ENCODE results near the gene ITCH.
"Not testable (repeated sequence)": the region's sequence is repeated elsewhere in the genome, so short reads cannot be mapped to it uniquely, and the experiment has no call there.

ITCH gene

DNA sequence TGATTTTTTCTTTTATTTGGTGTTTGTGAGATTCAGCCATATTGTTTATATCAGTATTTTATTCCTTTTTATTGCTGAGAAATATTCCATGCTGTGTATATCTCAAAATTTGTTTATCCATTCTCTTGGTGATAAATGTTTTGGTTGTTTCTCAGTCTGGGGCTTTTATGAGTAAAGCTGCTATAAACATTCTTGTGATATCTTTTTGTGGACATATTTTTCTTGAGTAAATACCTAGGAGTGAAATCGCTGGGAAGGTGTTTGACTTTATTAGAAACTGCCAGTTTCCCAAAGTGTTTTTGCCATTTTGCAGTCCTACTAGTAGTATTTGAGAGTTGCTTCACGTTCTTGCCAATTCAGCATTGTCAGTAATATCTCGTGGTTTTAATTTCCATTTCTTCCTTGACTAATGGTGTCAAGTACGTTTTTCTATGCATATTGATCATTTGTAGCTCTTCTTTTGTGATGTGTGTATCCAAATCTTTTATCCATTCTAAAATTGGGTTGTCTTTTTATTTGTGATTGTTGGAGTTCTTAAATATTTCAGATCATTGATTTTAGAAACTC lies 122.1 kb downstream of the ITCH start:
- in situ Hi-C loops (cut with HindIII; ENCODE audit: low sequenced_read_pairs): no loop called here
- H3K4me3 ChIP-seq (ENCODE audit: low read depth, low read length): no peak overlapping the region
- TF ChIP-seq, protein P1, sequence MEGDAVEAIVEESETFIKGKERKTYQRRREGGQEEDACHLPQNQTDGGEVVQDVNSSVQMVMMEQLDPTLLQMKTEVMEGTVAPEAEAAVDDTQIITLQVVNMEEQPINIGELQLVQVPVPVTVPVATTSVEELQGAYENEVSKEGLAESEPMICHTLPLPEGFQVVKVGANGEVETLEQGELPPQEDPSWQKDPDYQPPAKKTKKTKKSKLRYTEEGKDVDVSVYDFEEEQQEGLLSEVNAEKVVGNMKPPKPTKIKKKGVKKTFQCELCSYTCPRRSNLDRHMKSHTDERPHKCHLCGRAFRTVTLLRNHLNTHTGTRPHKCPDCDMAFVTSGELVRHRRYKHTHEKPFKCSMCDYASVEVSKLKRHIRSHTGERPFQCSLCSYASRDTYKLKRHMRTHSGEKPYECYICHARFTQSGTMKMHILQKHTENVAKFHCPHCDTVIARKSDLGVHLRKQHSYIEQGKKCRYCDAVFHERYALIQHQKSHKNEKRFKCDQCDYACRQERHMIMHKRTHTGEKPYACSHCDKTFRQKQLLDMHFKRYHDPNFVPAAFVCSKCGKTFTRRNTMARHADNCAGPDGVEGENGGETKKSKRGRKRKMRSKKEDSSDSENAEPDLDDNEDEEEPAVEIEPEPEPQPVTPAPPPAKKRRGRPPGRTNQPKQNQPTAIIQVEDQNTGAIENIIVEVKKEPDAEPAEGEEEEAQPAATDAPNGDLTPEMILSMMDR (IDR thresholded peaks at IDR 0.05; ENCODE audit: low read depth, low read length, missing control alignments): no peak
- DNase-seq (ENCODE audit: low read depth): no peak

DNA sequence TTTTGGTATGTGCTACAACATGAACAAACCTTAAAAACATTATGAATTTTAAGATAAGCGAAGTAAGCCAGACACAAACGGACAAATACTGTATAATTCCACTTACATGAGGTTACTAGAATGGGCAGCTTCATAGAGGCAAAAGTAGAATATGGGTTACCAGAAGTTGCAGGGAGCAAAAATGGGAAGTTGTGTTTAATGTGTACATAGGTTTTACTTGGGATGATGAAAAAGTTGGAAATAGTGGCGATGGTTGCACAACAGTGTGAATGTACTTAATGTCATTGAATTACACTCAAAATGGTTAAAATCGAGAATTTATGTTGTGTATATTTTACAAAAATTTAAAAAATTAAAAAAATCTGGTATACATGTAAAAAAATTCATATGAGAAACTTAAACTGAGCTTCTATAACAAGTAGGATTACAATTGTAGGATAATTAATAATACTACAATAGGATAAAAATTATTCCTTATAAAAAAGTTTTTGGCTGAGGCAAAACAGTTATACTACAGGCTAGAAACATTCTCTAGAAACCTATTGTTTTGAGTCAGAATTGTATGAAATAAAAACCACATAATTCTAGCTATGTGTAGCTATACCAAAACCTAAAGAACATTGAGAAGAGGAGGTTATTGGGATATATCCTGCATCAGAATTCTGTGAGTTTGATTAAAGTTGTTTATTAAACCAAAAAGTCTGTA lies 128.3 kb downstream of the ITCH start:
- in situ Hi-C loops (cut with HindIII; ENCODE audit: low sequenced_read_pairs): no loop called here
- no peak for DNase-seq (ENCODE audit: low read depth)
- TF ChIP-seq, protein P1 (IDR thresholded peaks at IDR 0.05; ENCODE audit: low read depth, low read length, missing control alignments): no peak
- no peak overlapping the region for H3K4me3 ChIP-seq (ENCODE audit: low read depth, low read length)

DNA sequence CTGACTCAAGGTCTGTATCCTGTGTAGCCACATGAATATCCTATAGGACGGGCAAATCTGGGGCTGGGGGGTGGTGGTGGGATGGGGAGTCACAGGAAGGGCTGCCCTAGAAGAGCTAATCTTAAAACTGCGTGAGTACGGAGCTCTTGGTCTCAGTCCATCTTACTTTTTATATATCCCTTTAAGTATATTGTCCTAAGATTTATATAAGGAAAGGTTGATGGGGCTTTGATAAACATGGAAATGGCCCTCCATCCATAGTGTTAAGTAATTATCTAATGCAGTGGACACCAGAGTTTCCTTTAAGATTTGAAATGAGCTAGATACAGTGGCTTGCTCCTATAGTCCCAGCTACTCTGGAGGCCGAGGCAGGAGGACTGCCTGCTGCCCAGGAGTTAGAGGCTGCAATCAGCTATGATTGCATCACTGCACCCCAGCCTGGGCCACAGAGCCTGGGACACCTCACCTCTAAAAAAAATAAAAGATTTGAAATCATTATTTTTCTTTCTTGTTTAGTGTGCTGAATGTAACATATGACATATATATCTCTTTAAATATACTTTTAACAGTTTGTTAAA lies 128.9 kb downstream of the ITCH start:
- H3K4me3 ChIP-seq (ENCODE audit: low read depth, low read length): no peak overlapping the region
- no peak for DNase-seq (ENCODE audit: low read depth)
- in situ Hi-C loops (cut with HindIII; ENCODE audit: low sequenced_read_pairs): no loop called here
- TF ChIP-seq, protein P1 (IDR thresholded peaks at IDR 0.05; ENCODE audit: low read depth, low read length, missing control alignments): no peak

DNA sequence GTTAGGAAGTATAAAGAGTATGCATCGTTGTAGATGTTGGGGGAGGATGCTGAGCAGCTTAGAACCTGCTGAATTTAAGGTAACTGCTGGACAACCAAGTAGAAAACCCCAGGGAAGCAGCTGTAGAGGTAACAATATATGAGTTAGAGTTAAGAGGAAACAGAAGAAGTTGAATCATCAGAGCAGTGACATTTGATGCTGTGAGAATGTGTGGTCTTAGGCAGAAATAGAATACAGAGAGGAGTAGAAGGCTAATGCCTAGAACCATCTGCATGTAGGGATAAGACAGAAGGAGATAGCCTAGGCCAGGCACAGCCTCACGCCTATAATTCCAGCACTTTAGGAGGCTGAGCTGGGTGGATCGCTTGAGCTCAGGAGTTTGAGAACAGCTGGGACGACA lies 130.6 kb downstream of the ITCH start:
- DNase-seq (ENCODE audit: low read depth): no peak
- TF ChIP-seq, protein P1 (IDR thresholded peaks at IDR 0.05; ENCODE audit: low read depth, low read length, missing control alignments): no peak
- in situ Hi-C loops (cut with HindIII; ENCODE audit: low sequenced_read_pairs): no loop called here
- H3K4me3 ChIP-seq (ENCODE audit: low read depth, low read length): no peak overlapping the region

DNA sequence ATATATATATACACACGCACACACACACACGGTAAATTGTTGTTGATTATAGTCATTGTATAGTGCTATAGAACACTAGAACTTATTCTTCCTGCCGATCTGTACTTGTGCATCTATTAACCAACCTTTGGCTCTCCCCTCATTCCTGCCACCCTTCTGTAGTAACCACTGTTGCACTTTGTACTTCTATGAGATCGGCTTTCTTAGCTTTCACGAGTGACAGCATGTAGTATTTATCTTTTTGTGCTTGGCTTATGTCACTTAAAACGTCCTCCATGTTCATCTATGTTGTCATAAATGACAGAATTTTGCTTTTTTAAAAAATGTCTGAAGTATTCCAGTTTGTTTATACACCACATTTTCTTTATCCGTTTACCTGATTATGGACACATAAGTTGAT lies 132.2 kb downstream of the ITCH start:
- TF ChIP-seq, protein P1 (IDR thresholded peaks at IDR 0.05; ENCODE audit: low read depth, low read length, missing control alignments): no peak
- no peak for DNase-seq (ENCODE audit: low read depth)
- in situ Hi-C loops (cut with HindIII; ENCODE audit: low sequenced_read_pairs): no loop called here
- H3K4me3 ChIP-seq (ENCODE audit: low read depth, low read length): no peak overlapping the region

DNA sequence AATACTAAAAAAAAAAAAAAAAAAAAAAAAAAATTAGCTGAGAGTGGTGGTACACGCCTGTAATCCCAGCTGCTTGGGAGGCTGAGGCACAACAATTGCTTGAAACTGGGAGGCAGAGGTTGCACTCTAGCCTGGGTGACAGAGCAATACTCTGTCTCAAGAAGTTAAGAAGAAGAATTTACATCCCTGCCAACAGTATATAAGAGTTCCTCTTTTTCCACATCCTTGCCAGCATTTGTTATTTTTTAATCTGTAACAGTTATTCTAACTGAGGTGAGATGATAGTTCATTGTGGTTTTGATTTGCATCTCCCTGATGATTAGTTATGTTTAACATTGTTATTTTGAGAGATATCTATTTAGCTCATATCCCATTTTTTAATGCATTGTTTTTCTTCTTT lies 132.8 kb downstream of the ITCH start:
- DNase-seq (ENCODE audit: low read depth): no peak
- H3K4me3 ChIP-seq (ENCODE audit: low read depth, low read length): no peak overlapping the region
- TF ChIP-seq, protein P1 (IDR thresholded peaks at IDR 0.05; ENCODE audit: low read depth, low read length, missing control alignments): no peak
- in situ Hi-C loops (cut with HindIII; ENCODE audit: low sequenced_read_pairs): no loop called here

DNA sequence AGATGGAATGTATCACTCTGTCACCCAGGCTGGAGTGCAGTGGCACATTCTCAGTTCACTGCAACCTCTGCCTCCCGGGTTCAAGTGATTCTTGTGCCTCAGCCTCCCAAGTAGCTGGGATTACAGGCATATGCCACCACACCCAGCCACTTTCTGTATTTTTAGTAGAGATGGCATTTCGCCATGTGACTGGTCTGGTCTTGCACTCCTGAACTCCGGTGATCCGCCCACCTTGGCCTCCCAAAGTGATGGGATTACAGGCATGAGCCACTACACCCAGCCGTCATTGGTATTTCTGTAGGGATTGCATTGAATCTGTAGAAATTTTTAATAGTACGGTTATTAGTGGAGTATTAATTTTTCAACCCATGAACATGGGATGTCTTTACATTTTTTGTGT lies 134.5 kb downstream of the ITCH start:
- H3K4me3 ChIP-seq (ENCODE audit: low read depth, low read length); DNase-seq (ENCODE audit: low read depth); in situ Hi-C loops (cut with HindIII; ENCODE audit: low sequenced_read_pairs): not testable (repeated sequence)
